NCI-H1436 (cell line): ENCODE results near the gene RAB5B.
A peak's percentile ranks its signal among the peaks of the same experiment; 100 is the strongest.

Experiments
- DNase-seq: peaks from one replicate; lab custom pipeline; 2025; lab: John Stamatoyannopoulos, UW

The RAB5B gene, protein sequence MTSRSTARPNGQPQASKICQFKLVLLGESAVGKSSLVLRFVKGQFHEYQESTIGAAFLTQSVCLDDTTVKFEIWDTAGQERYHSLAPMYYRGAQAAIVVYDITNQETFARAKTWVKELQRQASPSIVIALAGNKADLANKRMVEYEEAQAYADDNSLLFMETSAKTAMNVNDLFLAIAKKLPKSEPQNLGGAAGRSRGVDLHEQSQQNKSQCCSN

GRCh38 chr12:55973599-55974307 is at the start of gene RAB5B:
Gene RAB5B (plus strand): TSS chr12:55974078. CDS start chr12:55986961, 12,883 bp downstream.
- DNase-seq, result peak; percentile 100

DNA sequence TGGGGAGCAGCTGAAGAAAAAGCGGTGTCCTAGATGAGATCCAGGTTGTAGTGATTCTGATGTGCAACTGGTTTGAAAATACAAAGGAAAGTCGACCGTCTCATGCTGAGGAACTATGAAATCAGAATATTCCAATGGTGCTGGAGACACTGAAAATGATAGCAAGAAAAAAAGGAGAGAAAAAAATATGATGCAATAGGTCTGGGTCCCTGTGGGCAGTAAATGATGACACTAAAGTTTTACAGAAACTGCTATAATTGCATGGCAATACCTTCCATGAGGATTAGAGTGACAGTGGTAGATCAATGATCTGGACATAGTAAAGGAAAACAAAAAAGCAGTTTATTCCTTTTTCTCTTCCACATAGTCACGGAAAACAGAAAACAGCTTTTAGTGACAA is 48.5 kb upstream of the RAB5B start:
- no peak for DNase-seq

DNA sequence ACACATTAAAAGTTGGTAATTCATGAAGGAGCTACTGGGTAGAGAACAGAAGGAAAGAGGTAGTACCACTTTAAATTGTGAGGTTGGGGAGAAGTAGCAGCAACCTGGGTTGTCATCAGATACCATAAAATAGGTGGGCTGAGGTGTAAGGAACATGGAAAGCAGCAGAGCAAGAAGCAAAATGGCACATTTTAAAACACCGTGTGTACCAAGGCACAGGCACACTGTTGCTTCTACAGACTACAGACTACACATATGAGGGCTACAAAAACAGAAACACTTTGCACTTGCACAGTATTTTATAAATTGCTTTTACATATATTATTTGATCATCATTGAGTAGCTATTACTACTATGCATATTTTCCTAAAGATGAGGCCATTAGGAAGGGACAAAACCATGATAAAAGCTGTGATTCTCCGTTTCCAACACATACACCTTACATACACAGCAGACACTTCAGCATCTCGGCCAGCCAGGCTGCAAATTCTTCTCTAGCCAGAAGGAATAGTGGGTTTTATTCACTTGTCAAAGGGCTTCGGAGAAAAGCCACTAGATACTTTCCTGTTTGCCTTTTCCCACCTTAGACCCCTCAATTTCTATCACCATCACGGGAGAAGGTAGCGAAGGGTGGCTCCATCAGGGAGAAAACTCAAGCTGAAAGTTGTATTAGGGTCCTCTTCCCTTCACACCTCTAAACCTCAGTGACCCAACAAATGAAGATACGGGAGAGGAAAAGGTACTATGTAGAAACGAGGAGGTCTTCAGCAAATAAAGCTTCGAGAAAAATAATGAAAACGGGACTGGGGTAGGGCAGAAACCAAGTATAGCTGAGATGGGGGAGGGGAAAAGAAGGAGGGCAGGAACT is 47.8 kb upstream of the RAB5B start:
- no peak for DNase-seq

DNA sequence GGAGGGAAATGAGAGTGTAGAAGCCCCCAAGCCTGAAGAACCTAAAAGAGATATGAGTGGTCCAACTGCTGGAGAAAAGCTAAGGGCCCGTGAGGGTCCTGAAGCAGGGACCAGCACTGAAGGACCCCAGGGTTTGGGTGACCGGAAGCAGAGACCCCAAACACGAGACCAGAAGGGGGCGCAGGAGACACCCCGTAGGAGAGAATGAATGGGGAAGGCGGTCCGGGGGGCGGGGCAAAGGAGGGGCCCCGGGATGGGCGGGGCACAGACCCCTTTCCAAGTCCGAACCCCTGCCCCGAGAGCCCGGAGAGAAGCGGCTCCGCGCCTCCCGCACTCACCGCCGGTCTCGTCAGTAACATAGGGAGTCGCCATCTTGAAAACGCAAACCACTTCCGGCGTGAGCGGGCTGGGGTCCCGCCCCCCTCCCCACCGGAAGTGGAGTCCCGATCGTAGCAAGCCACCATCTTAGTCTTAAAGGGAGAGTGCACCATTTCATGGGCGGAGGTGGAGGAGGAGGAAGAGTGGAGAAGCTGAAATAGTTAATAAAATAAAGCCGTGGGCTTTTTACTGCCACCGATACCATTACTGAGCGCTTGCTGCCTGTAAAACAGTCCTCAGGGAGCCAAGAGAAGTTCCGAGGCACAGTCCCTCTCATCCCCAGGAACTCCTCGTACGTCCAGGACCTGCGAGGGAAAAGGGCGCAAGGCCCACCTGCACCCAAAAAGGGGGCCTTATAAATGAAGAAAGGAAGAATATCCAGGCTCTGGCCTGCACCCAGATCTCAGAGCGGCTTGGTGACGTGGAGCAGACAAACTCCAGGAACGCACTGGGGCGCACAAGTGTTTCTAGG is 46.9 kb upstream of the RAB5B start:
- peak; percentile 84 for DNase-seq

DNA sequence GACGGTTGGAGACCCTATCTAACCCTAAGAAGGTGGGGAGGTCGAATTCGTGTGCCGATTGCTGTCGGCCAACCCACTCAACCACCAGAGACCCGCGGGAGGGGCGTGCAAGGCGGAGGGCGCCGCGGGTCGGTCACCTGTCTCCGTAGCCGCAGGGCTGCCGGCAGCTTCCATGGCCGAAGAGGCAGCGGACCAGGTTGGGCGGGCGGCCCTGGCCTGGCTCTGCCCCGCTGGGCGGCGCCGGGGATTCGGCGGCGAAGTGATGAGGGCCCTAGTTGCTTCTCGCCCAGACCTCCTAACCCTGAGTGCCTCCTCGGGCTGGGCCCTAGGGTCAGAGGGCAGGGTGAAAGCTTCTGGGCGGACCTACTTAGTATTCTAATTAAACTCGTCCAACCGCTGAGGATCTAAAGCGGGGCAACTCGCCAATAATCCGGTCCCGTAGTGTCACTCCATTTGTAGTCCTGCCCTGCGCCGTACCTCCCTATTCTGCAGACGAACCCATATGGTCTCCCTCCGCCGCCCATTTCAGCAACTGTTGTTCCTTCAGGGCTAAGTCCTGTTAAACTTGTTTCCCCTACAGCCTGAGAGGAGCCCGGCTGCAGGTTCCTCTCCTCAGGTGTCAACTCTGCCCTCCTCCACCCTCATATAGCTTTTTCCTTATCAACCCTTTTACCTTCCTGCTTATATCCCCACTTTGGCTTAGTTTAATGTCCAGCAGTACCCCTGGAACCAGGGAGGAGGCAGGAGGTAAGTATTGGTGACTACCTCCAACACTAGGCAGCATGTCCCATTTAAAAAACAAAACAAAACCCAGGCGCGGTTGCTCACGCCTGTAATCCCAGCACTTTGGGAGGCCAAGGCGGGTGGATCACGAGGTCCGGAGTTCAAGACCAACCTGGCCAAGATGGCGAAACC is 46.0 kb upstream of the RAB5B start, which contains the start of gene PYM1:
Gene PYM1, minus strand, starts transcription at position 307 of the 915 bp plus-strand sequence. Its CDS starts 133 bp downstream, at position 174.
- DNase-seq, result no peak

- no peak for DNase-seq
Measured at GRCh38 chr12:55929306-55929791, 44.5 kb upstream of the RAB5B start.

DNA sequence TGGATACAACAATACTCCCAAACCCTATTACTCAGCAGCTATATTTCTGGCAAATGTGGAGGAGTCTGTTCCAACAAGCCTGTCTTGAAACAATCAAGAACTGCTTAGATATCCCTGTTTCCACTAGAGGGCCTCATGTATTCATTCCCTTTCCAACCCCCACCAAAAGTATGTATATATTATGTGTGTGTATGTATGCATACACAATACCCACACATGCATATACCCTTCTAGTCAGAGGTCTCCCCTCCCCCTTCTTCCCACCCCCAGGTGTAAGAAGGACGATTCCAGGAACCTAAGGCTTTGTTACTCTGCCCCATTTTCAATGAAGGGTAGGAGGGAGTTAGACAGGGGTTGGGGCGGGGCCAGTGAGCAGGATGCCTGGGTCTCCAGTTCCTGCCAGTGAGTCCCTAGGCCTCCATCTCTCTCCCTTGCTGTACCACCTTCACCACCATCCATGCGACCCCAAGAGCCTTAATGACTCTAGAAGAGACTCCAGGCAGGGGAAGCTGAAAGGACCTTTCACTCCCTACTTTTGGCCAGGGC is 43.0 kb upstream of the RAB5B start, which contains the start of gene DGKA:
Gene DGKA, plus strand, starts transcription at position 392 of the 546 bp plus-strand sequence. CDS start 5,342 bp downstream, outside the sequence.
- no peak for DNase-seq

- DNase-seq, result no peak
Measured at GRCh38 chr12:55931317-55931779, 42.5 kb upstream of the RAB5B start.

DNA sequence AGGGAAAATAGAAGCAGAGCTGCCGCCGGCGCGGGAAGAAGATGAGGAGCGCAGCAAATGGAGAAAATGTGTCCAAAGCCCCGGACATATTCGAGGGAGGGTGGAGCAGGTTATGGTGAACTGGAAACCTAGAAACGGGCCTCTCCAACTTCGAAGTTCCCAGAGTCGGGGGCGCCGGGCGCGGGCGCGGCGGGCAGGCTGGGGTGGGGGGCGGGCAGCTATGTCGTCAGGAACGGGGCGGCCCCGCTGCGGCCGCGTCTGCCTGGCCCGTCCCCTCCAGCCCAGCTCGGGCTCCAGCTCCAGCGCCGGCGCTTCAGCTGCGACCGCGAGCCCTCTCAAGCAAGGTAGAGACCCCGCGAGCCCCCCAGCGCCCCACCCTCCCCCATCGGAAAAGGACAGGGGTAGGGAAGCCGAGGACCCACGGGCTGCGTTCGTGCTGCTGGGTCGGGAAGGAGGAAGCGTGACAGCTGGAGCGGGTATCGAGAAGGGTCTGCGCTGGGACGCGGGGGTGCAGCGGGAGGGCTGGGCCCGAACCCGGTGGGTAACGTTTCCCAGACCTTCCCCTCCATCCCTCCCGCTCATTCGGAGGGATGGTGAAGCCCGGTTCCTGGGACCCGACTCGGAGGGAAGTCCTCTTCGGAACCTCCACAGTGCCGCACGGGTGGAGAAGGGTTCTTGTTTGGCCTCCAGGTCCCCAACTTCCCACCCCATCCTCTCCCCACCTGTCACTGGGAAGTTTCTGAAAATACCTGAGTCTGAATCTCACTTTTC is 41.9 kb upstream of the RAB5B start:
- DNase-seq, result no peak

DNA sequence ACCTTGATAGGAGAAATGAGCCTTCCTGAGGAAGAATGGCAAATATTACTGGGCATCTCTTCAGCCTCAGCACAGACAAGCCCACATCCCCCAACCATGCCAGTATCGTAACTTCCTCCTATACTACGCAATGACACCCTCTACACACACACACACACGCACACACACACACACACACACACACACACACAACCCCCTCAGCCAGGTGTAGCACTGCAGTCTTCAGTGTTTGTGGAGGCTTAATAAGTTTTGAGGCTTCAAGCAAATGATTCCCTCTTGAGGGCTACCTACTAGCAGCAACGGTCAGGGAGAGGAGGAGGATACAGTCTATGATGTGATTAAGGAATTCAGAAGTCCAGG is 41.3 kb upstream of the RAB5B start:
- no peak for DNase-seq

GRCh38 chr12:55933169-55933798 is 40.6 kb upstream of the RAB5B start:
- DNase-seq, result no peak

- DNase-seq, result no peak
Measured at GRCh38 chr12:55933799-55934742, 39.8 kb upstream of the RAB5B start.

GRCh38 chr12:55934773-55935172 is 39.1 kb upstream of the RAB5B start:
- DNase-seq, result no peak

DNA sequence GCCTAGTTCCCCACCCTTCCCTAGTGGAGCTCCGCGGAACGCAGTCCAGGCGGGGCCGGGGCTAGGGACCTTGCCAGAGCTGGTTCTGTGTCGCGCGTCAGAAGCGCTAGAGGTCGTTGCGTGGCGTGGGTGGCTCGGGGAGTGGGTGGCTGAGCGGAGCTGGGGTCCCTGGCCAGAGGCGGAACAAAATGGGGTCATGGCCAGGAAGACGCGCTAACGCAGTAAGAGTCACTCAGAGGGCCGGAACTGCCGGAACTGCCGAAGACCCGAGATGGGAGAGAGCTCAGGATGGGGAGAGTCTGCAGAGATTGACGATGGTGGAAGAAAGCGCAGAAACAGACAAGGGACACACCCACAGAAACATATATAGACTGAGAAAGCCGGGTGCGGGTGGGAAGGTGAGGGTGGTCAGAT is 38.1 kb upstream of the RAB5B start:
- no peak for DNase-seq

GRCh38 chr12:55937981-55938380 is 35.9 kb upstream of the RAB5B start:
- DNase-seq, result no peak

GRCh38 chr12:55938826-55939501 is 34.9 kb upstream of the RAB5B start:
- no peak for DNase-seq
